ENCODE measurements around the gene S100A11. TPM values are rescaled to one million over a fixed set of nuclear protein-coding genes. Genes with fewer than 3 reads are reported as not detected.
"Not testable (repeated sequence)": the region's sequence is repeated elsewhere in the genome, so short reads cannot be mapped to it uniquely, and the experiment has no call there.

S100A11 gene
- 100 to 1,000 TPM; 202 to 295 (median 229) TPM for polyA plus RNA-seq (ENCODE audit: insufficient read length in 3 of 3)
- long read RNA-seq, donor 1, transcript S100A11-201 (3 exons, 594 nt) = major isoform, 160 of 172 reads
- long read RNA-seq, donor 1, partial matches to known transcripts = 12 of 172 reads
- long read RNA-seq, donor 1, other reads (novel, unspliced or antisense) = 0 of 172 reads
- long read RNA-seq, donor 2, transcript S100A11-201 (3 exons, 594 nt) = major isoform, 199 of 199 reads
- long read RNA-seq, donor 2, partial matches to known transcripts = 0 of 199 reads
- long read RNA-seq, donor 2, other reads (novel, unspliced or antisense) = 0 of 199 reads
- long read RNA-seq, donor 3, transcript S100A11-201 (3 exons, 594 nt) = major isoform, 185 of 196 reads
- long read RNA-seq, donor 3, partial matches to known transcripts = 11 of 196 reads
- long read RNA-seq, donor 3, other reads (novel, unspliced or antisense) = 0 of 196 reads
- long read RNA-seq, donor 4, transcript S100A11-201 (3 exons, 594 nt) = major isoform, 274 of 291 reads
- long read RNA-seq, donor 4, partial matches to known transcripts = 11 of 291 reads
- long read RNA-seq, donor 4, other reads (novel, unspliced or antisense) = 6 of 291 reads
- long read RNA-seq, donor 5, transcript S100A11-201 (3 exons, 594 nt) = major isoform, 130 of 141 reads
- long read RNA-seq, donor 5, partial matches to known transcripts = 11 of 141 reads
- long read RNA-seq, donor 5, other reads (novel, unspliced or antisense) = 0 of 141 reads
- long read RNA-seq, donor 6, transcript S100A11-201 (3 exons, 594 nt) = major isoform, 148 of 163 reads
- long read RNA-seq, donor 6, partial matches to known transcripts = 15 of 163 reads
- long read RNA-seq, donor 6, other reads (novel, unspliced or antisense) = 0 of 163 reads
- long read RNA-seq, donor 7, transcript S100A11-201 (3 exons, 594 nt) = major isoform, 309 of 336 reads
- long read RNA-seq, donor 7, partial matches to known transcripts = 27 of 336 reads
- long read RNA-seq, donor 7, other reads (novel, unspliced or antisense) = 0 of 336 reads
- long read RNA-seq, donor 8, transcript S100A11-201 (3 exons, 594 nt) = major isoform, 104 of 118 reads
- long read RNA-seq, donor 8, partial matches to known transcripts = 14 of 118 reads
- long read RNA-seq, donor 8, other reads (novel, unspliced or antisense) = 0 of 118 reads
- long read RNA-seq, donor 9, transcript S100A11-201 (3 exons, 594 nt) = major isoform, 220 of 240 reads
- long read RNA-seq, donor 9, partial matches to known transcripts = 20 of 240 reads
- long read RNA-seq, donor 9, other reads (novel, unspliced or antisense) = 0 of 240 reads
- long read RNA-seq, donor 10, transcript S100A11-201 (3 exons, 594 nt) = major isoform, 145 of 145 reads
- long read RNA-seq, donor 10, partial matches to known transcripts = 0 of 145 reads
- long read RNA-seq, donor 10, other reads (novel, unspliced or antisense) = 0 of 145 reads
- long read RNA-seq, donor 11, transcript S100A11-201 (3 exons, 594 nt) = major isoform, 148 of 167 reads
- long read RNA-seq, donor 11, partial matches to known transcripts = 12 of 167 reads
- long read RNA-seq, donor 11, other reads (novel, unspliced or antisense) = 6 of 167 reads
- long read RNA-seq, donor 12, transcript S100A11-201 (3 exons, 594 nt) = major isoform, 238 of 254 reads
- long read RNA-seq, donor 12, partial matches to known transcripts = 16 of 254 reads
- long read RNA-seq, donor 12, other reads (novel, unspliced or antisense) = 0 of 254 reads
- long read RNA-seq, donor 13, transcript S100A11-201 (3 exons, 594 nt) = major isoform, 172 of 186 reads
- long read RNA-seq, donor 13, partial matches to known transcripts = 14 of 186 reads
- long read RNA-seq, donor 13, other reads (novel, unspliced or antisense) = 0 of 186 reads
- long read RNA-seq, donor 14 = 0 reads
- long read RNA-seq, donor 15, transcript S100A11-201 (3 exons, 594 nt) = major isoform, 312 of 346 reads
- long read RNA-seq, donor 15, partial matches to known transcripts = 28 of 346 reads
- long read RNA-seq, donor 15, other reads (novel, unspliced or antisense) = 6 of 346 reads
- long read RNA-seq, donor 16, transcript S100A11-201 (3 exons, 594 nt) = major isoform, 213 of 224 reads
- long read RNA-seq, donor 16, partial matches to known transcripts = 11 of 224 reads
- long read RNA-seq, donor 16, other reads (novel, unspliced or antisense) = 0 of 224 reads

- peak; percentile 79 for DNase-seq
Observed at GRCh38 chr1:152036267-152037216, at the start of gene S100A11. Gene S100A11, minus strand, starts transcription at chr1:152037004. Its CDS starts 89 bp downstream, at chr1:152036915.

GRCh38 chr1:152084853-152085252 is 48.0 kb upstream of the S100A11 start:
- DNase-seq = no peak

GRCh38 chr1:152081026-152081425 is 44.2 kb upstream of the S100A11 start:
- DNase-seq = not testable (repeated sequence)

- DNase-seq = not testable (repeated sequence)
Observed at GRCh38 chr1:152080494-152080893, 43.7 kb upstream of the S100A11 start.

- DNase-seq = no peak
Observed at GRCh38 chr1:152078831-152079441, 42.1 kb upstream of the S100A11 start.

GRCh38 chr1:152072311-152072710 is 35.5 kb upstream of the S100A11 start:
- no peak for DNase-seq

- no peak for DNase-seq
Observed at GRCh38 chr1:152071123-152071522, 34.3 kb upstream of the S100A11 start.

GRCh38 chr1:152067929-152068328 is 31.1 kb upstream of the S100A11 start:
- DNase-seq = no peak

- DNase-seq = no peak
Observed at GRCh38 chr1:152067150-152067549, 30.3 kb upstream of the S100A11 start.

GRCh38 chr1:152061952-152062351 is 25.1 kb upstream of the S100A11 start:
- DNase-seq = no peak

- DNase-seq = no peak
Observed at GRCh38 chr1:152053375-152053774, 16.6 kb upstream of the S100A11 start.

GRCh38 chr1:152052606-152053005 is 15.8 kb upstream of the S100A11 start:
- DNase-seq = peak; percentile 81

- no peak for DNase-seq
Observed at GRCh38 chr1:152050886-152051675, 14.3 kb upstream of the S100A11 start.

GRCh38 chr1:152049291-152050083 is 12.7 kb upstream of the S100A11 start:
- DNase-seq = no peak

GRCh38 chr1:152048416-152049009 is 11.7 kb upstream of the S100A11 start:
- peak; percentile 68 for DNase-seq
